ENCODE results near the gene PTPRT. TPM values are rescaled to one million over a fixed set of nuclear protein-coding genes. Genes with fewer than 3 reads are reported as not detected.

Gene PTPRT
- total RNA-seq, 1 donor = 0.72 TPM

- DNase-seq (ENCODE audit: low read depth) = no peak
- no peak overlapping the region for H3K4me3 ChIP-seq (ENCODE audit: low read depth, low read length)
- TF ChIP-seq CTCF (IDR thresholded peaks at IDR 0.05; ENCODE audit: insufficient read depth, low read length) = no peak
Observed at GRCh38 chr20:42113236-42113635, 1076.5 kb downstream of the PTPRT start.

GRCh38 chr20:42112161-42112560 lies 1077.5 kb downstream of the PTPRT start:
- H3K4me3 ChIP-seq (ENCODE audit: low read depth, low read length) = no peak overlapping the region
- TF ChIP-seq CTCF (IDR thresholded peaks at IDR 0.05; ENCODE audit: insufficient read depth, low read length) = no peak
- no peak for DNase-seq (ENCODE audit: low read depth)

GRCh38 chr20:42111349-42111748 lies 1078.4 kb downstream of the PTPRT start:
- DNase-seq (ENCODE audit: low read depth) = no peak
- TF ChIP-seq CTCF (IDR thresholded peaks at IDR 0.05; ENCODE audit: insufficient read depth, low read length) = no peak
- no peak overlapping the region for H3K4me3 ChIP-seq (ENCODE audit: low read depth, low read length)

GRCh38 chr20:42110301-42110700 lies 1079.4 kb downstream of the PTPRT start:
- no peak for TF ChIP-seq CTCF (IDR thresholded peaks at IDR 0.05; ENCODE audit: insufficient read depth, low read length)
- H3K4me3 ChIP-seq (ENCODE audit: low read depth, low read length) = no peak overlapping the region
- DNase-seq (ENCODE audit: low read depth) = no peak

GRCh38 chr20:42102000-42102399 lies 1087.7 kb downstream of the PTPRT start:
- no peak for DNase-seq (ENCODE audit: low read depth)
- no peak for TF ChIP-seq CTCF (IDR thresholded peaks at IDR 0.05; ENCODE audit: insufficient read depth, low read length)
- no peak overlapping the region for H3K4me3 ChIP-seq (ENCODE audit: low read depth, low read length)

GRCh38 chr20:42100137-42100704 lies 1089.5 kb downstream of the PTPRT start:
- H3K4me3 ChIP-seq (ENCODE audit: low read depth, low read length) = no peak overlapping the region
- TF ChIP-seq CTCF (IDR thresholded peaks at IDR 0.05; ENCODE audit: insufficient read depth, low read length) = no peak
- DNase-seq (ENCODE audit: low read depth) = no peak

GRCh38 chr20:42099101-42099500 lies 1090.6 kb downstream of the PTPRT start:
- DNase-seq (ENCODE audit: low read depth) = no peak
- H3K4me3 ChIP-seq (ENCODE audit: low read depth, low read length) = no peak overlapping the region
- TF ChIP-seq CTCF (IDR thresholded peaks at IDR 0.05; ENCODE audit: insufficient read depth, low read length) = no peak
